Heart right ventricle (tissue), 16 donors: ENCODE measurements around the gene PADI2. TPM values are rescaled to one million over a fixed set of nuclear protein-coding genes. Genes with fewer than 3 reads are reported as not detected.
A peak's percentile ranks its signal among the peaks of the same experiment; 100 is the strongest.

Source experiments
- ATAC-seq, 8 donors: fragments of 200-7000 bp; cut with Tn5 transposase; one replicate each; pipeline ENCODE4 v1.9.1; 2020; ENCODE audit warnings: mild to moderate bottlenecking in 8 of 8, moderate library complexity in 8 of 8, moderate number of reproducible peaks in 1 of 8
- DNase-seq, 2 donors: peaks; one replicate each; pipeline ENCODE4 v3.0.0-alpha.2; 2020
- H3K27ac ChIP-seq, 10 donors: fragments of 200-600 bp; sonication (generic) in 2 of 10; one replicate each; pipeline versions ENCODE4 v1.5.0 to v1.8.0; 2020 to 2022; ENCODE audit warnings: mild to moderate bottlenecking in 3 of 10
- H3K27me3 ChIP-seq, 7 donors: fragments of 200-600 bp; one replicate each; pipeline ENCODE4 v1.8.0; 2021 to 2022; ENCODE audit warnings: mild to moderate bottlenecking in 2 of 7
- H3K36me3 ChIP-seq, 9 donors: fragments of 200-600 bp; sonication (generic) in 1 of 9; one replicate each; pipeline versions ENCODE4 v1.5.0 to v1.8.0; 2020 to 2022; ENCODE audit warnings: mild to moderate bottlenecking in 2 of 9
- H3K4me1 ChIP-seq, 9 donors: fragments of 200-600 bp; sonication (generic) in 1 of 9; one replicate each; pipeline versions ENCODE4 v1.5.0 to v1.8.0; 2020 to 2022; ENCODE audit warnings: mild to moderate bottlenecking in 4 of 9
- H3K4me3 ChIP-seq, 10 donors: fragments of 200-600 bp; sonication (generic) in 2 of 10; one replicate each; pipeline versions ENCODE4 v1.5.0 to v1.8.0; 2020 to 2022; ENCODE audit warnings: mild to moderate bottlenecking in 7 of 10, moderate library complexity in 2 of 10
- H3K9me3 ChIP-seq, 11 donors: fragments of 200-600 bp in 10 of 11; sonication (generic) in 2 of 11; one replicate each; pipeline versions ENCODE4 v1.5.0 to v1.8.0; 2013 to 2022; ENCODE audit warnings: mild to moderate bottlenecking in 2 of 11, control low read depth in 1 of 11, moderate library complexity in 1 of 11
- WGBS, 2 donors: extraction: QIAGEN DNeasy Blood & Tissue Kit; methylation state at CpG; one replicate each; pipeline ENCODE4 v1.1.7; 2013; ENCODE audit warnings: inconsistent platforms in 1 of 2; 5-methylcytosine and 5-hydroxymethylcytosine counted together
- intact Hi-C, 10 donors: fragments of 100-400 bp; cut with DNase I; formaldehyde crosslinking; loops; one replicate each; pipeline versions ENCODE4 v1.11.1 to v1.14.2; 2022
- polyA plus RNA-seq, 2 donors: library from polyadenylated mRNA; stranded (reverse); fragments of 200-250 nt; gene quantifications; one replicate each; pipeline ENCODE4 v1.2.3, GENCODE V29; 2013
- total RNA-seq, 10 donors: library from RNA; stranded (reverse); fragmentation: NEBNext Ultra II Directional in 3 of 10; extraction: Animal tissue kit (Norgen Biotek cat#: 25700) in 3 of 10; gene quantifications; one replicate each; pipeline versions ENCODE4 v1.2.1 to v1.2.4, GENCODE V29; 2021 to 2023
- TF ChIP-seq, protein P1 (sequence below), 9 donors: fragments of 200-600 bp; sonication (generic) in 2 of 9; IDR thresholded peaks; one replicate each; pipeline versions ENCODE4 v1.5.0 to v1.8.0; 2021 to 2022; ENCODE audit warnings: antibody characterized with exemption in 9 of 9, mild to moderate bottlenecking in 5 of 9, moderate library complexity in 1 of 9
- donor health status: Arrhythmogenic right ventricular cardiomyopathy.
- donor health status: ischemic (EF 13 %, LVEDD 7.1; RV severe dilation, severe dysfunction).
- donor health status: healthy with polysubstance abuse.
- donor health status: DM: no; HTN: yes; CAD: no.
- donor health status: DM: no; HTN: no; CAD: no.
- donor health status: ischemic (EF 25% LVEDD 6.9; RV normal size, moderate dysfunction).
- donor health status: ischemic (EF 25% LVEDD 5.7; RV mildly dilated, moderate dysfunction).
- donor health status: healthy.
- donor health status: DM: yes; HTN: yes; CAD: no.
- donor health status: Ischemic cardiomyopathy.
- donor health status: ischemic (EF 35%, LVEDD 5.7; RV mildly dilated, moderate dysfunction).
- donor health status: nonischemic (EF 11% LVEDD 7.7; RV severe dilation, severe dysfunction).
- donor health status: DM: yes; HTN: yes; CAD: no.
- donor health status: PGD.
- donor health status: ischemic (EF 29% LVEDD 5.4; RV normal size, mild dysfunction).
- donor health status: nonischemic (EF 23%, LVEDD 6.1; RV moderate dilation, normal function).

Gene PADI2
- total and polyA plus RNA-seq, 12 donors: 0.07 to 1.1 (median 0.47) TPM

DNA sequence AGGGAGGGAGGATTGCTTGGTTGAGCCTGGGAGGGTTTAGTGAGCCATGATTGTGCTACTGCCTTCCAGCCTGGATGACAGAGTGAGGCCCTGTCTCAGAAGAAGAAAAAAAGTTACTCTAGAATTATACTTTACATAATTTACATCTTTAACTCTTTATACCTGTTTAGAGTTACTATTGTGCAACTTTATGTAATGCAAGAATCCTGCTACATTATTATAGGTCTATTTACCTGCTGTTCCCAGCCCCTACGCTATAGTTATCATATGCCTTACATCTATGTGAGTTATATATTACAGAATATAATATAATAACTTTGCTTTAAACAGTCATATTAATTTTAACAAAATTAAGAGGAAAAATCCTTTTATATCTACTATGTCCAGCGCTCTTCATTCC, 79.7 kb downstream of the PADI2 start:
- no peak for DNase-seq
- no peaks in the 10 kb centered on the region for H3K27me3 ChIP-seq
- H3K36me3 ChIP-seq: peaks cover 0 to 96% (median 47%) of the 10 kb centered on the region in 9 donors
- H3K4me1 ChIP-seq: peaks cover 0 to 8% (median 0%) of the 10 kb centered on the region in 9 donors
- H3K9me3 ChIP-seq: no peaks in the 10 kb centered on the region
- TF ChIP-seq, protein P1, sequence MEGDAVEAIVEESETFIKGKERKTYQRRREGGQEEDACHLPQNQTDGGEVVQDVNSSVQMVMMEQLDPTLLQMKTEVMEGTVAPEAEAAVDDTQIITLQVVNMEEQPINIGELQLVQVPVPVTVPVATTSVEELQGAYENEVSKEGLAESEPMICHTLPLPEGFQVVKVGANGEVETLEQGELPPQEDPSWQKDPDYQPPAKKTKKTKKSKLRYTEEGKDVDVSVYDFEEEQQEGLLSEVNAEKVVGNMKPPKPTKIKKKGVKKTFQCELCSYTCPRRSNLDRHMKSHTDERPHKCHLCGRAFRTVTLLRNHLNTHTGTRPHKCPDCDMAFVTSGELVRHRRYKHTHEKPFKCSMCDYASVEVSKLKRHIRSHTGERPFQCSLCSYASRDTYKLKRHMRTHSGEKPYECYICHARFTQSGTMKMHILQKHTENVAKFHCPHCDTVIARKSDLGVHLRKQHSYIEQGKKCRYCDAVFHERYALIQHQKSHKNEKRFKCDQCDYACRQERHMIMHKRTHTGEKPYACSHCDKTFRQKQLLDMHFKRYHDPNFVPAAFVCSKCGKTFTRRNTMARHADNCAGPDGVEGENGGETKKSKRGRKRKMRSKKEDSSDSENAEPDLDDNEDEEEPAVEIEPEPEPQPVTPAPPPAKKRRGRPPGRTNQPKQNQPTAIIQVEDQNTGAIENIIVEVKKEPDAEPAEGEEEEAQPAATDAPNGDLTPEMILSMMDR (IDR thresholded peaks at IDR 0.05): no peak
- ATAC-seq: no peak
- no peak overlapping the region for H3K27ac ChIP-seq
- 98 to 100% methylated on average over 2 of the region's 2 CpGs for WGBS, 2 donors
- H3K4me3 ChIP-seq: no peak overlapping the region
- intact Hi-C loops: no loop called here

DNA sequence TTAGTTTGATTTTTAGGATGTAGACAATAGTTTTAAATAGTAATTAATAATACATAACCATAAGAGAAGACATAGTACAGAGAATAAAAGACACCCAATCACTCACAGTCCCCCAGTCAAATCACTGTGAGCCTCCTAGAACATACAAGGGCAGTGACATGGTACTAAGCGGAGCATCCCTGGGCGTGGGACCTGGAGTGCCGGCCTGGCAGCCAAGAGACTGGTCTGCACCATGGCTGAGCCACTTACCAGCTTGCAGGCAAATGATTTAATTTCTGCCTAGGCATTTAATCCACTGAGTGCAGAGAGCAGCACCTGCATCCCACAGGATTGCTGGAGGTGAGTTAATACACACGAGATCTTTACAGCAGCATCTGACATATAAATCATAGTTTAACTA, 85.8 kb downstream of the PADI2 start:
- peaks cover 0 to 96% (median 13%) of the 10 kb centered on the region in 9 donors for H3K36me3 ChIP-seq
- intact Hi-C loops: no loop called here
- WGBS, 2 donors: 78 to 82% methylated on average over 4 of the region's 4 CpGs

DNA sequence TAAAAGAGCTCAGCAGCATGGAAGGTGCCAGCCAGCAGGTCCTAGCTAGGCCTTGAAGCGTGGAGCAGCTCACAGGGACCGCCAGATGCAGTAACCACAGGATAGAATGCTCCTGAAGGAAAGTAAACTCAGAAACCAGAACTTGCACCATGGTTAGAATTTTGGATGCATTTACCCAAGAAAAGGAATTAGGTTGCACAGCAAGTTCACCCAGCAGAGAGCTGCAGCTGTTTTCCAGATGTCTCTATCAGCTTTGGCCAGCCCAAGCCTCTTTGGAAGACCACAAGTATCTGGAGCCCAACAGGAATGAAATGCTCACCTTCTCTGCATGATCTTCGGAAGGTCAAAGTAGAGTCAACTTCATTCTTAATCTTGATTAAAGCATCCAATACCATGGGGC, 86.5 kb downstream of the PADI2 start:
- Histone ChIP-seq H3K9me3 (no peaks in the 10 kb centered on the region), H3K27me3 (no peaks in the 10 kb centered on the region), H3K4me3 (no peak overlapping the region), H3K36me3 (peaks cover 0 to 96% (median 20%) of the 10 kb centered on the region in 9 donors), H3K27ac (no peak overlapping the region), H3K4me1 (peaks cover 0 to 12% (median 0%) of the 10 kb centered on the region in 9 donors)
- 94 to 97% methylated on average over 3 of the region's 3 CpGs for WGBS, 2 donors
- no peak for ATAC-seq
- no peak for DNase-seq
- intact Hi-C loops: no loop called here
- TF ChIP-seq, protein P1 (IDR thresholded peaks at IDR 0.05): no peak

More for the DNA sequence above, 85.8 kb downstream of the PADI2 start:
- TF ChIP-seq, protein P1 (IDR thresholded peaks at IDR 0.05): no peak
- Histone ChIP-seq H3K9me3 (no peaks in the 10 kb centered on the region), H3K4me1 (peaks cover 0 to 13% (median 0%) of the 10 kb centered on the region in 9 donors), H3K27ac (no peak overlapping the region), H3K4me3 (no peak overlapping the region), H3K27me3 (no peaks in the 10 kb centered on the region)
- ATAC-seq (peak in 1 of 8 donors; percentile 30), DNase-seq (no peak)

DNA sequence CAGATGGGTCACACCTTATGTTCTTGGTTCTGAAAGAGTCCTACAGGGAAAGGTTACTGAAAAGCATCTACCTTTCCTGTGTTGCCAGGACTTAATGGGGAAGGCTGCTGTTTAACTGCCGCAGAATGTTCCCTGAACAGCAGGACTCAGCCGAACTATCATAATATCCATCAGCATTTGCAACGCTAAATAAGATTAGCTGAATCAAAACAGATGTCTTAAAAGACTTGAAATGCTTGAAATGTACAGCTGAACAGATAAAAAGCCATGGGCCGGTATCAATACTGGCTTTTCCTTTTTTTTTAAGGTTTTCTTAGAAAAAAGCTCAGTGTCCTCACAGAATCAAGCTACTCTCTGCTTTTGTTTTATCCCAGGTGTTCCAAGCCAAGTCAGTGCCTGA, 87.8 kb downstream of the PADI2 start:
- Histone ChIP-seq H3K27me3 (no peaks in the 10 kb centered on the region), H3K27ac (no peak overlapping the region), H3K4me3 (no peak overlapping the region), H3K36me3 (peaks cover 0 to 98% (median 33%) of the 10 kb centered on the region in 9 donors), H3K4me1 (peaks cover 0 to 19% (median 0%) of the 10 kb centered on the region in 9 donors), H3K9me3 (no peaks in the 10 kb centered on the region)
- ATAC-seq: no peak
- DNase-seq: no peak
- TF ChIP-seq, protein P1 (IDR thresholded peaks at IDR 0.05): no peak
- WGBS, 2 donors: 91 to 93% methylated on average over 4 of the region's 4 CpGs
- intact Hi-C loops: no loop called here
